ENCODE data around the gene ZG16. TPM values are rescaled to one million over a fixed set of nuclear protein-coding genes. Genes with fewer than 3 reads are reported as not detected.

Gene ZG16
- total RNA-seq, 1 experiment from 2014 or later: 0.07 TPM

DNA sequence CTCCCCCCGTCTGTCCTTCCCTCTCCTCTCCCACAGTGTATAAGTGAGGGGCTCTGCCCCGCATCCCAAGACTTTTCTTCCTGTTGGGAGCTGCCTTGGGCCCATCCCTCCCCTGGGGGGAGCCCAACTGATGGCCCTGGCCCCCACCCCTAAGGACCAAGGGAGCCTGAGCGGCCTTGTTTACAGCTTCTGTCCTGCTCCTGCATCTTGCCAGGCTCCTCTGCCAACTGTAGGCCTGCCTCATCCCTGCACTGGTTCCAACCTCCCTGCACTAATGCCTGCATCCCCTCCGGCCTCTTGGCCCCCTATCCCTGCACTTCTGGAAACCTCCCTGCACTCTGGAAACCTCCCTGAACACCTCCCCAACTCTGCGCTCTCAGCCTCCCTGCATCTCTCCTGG, 36.5 kb downstream of the ZG16 start:
- RAD21 ChIA-PET (ENCODE audit: low non-redundant PET in 1 of 2, low total read pairs in 2 of 2, uncharacterized antibody in 2 of 2, unreplicated experiment in 2 of 2): no interaction called here
- POLR2A ChIA-PET: no interaction called here
- peak overlapping the region; percentile 97; the same call in 1 of the 2 replicates for H3K9ac ChIP-seq (ENCODE audit: low read length)

More for the DNA sequence above, 36.5 kb downstream of the ZG16 start:
- no peaks in the 10 kb centered on the region for H3K9me3 ChIP-seq (ENCODE audit: control insufficient read depth in 1 of 2, insufficient read depth in 1 of 2, low read depth in 1 of 2, low read length in 2 of 2)
- H4K20me1 ChIP-seq (ENCODE audit: insufficient read depth): no peaks in the 10 kb centered on the region
- no peak for DNase-seq (ENCODE audit: low read depth, low spot score)
- intact Hi-C loops (cut with micrococcal nuclease): no loop called here
- ATAC-seq: no peak
- peaks cover 39 to 78% of the 10 kb centered on the region in 2 experiments for H3K4me1 ChIP-seq (ENCODE audit: control insufficient read depth in 1 of 2, insufficient read depth in 2 of 2, low read length in 2 of 2)
- TF ChIP-seq FOSL1 (IDR thresholded peaks at IDR 0.05; ENCODE audit: low read depth) (no peak), EZH2 (IDR thresholded peaks at IDR 0.05) (no peak), EZH2phosphoT487 (IDR thresholded peaks at IDR 0.05; ENCODE audit: borderline replicate concordance) (no peak), SP1 (IDR thresholded peaks at IDR 0.05; ENCODE audit: low read depth) (no peak)
- TF ChIP-seq, protein P1, sequence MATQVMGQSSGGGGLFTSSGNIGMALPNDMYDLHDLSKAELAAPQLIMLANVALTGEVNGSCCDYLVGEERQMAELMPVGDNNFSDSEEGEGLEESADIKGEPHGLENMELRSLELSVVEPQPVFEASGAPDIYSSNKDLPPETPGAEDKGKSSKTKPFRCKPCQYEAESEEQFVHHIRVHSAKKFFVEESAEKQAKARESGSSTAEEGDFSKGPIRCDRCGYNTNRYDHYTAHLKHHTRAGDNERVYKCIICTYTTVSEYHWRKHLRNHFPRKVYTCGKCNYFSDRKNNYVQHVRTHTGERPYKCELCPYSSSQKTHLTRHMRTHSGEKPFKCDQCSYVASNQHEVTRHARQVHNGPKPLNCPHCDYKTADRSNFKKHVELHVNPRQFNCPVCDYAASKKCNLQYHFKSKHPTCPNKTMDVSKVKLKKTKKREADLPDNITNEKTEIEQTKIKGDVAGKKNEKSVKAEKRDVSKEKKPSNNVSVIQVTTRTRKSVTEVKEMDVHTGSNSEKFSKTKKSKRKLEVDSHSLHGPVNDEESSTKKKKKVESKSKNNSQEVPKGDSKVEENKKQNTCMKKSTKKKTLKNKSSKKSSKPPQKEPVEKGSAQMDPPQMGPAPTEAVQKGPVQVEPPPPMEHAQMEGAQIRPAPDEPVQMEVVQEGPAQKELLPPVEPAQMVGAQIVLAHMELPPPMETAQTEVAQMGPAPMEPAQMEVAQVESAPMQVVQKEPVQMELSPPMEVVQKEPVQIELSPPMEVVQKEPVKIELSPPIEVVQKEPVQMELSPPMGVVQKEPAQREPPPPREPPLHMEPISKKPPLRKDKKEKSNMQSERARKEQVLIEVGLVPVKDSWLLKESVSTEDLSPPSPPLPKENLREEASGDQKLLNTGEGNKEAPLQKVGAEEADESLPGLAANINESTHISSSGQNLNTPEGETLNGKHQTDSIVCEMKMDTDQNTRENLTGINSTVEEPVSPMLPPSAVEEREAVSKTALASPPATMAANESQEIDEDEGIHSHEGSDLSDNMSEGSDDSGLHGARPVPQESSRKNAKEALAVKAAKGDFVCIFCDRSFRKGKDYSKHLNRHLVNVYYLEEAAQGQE (IDR thresholded peaks at IDR 0.05; ENCODE audit: low read depth): no peak
- TF ChIP-seq, protein P2, sequence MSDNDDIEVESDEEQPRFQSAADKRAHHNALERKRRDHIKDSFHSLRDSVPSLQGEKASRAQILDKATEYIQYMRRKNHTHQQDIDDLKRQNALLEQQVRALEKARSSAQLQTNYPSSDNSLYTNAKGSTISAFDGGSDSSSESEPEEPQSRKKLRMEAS (IDR thresholded peaks at IDR 0.05): no peak
- TF ChIP-seq, protein P3, sequence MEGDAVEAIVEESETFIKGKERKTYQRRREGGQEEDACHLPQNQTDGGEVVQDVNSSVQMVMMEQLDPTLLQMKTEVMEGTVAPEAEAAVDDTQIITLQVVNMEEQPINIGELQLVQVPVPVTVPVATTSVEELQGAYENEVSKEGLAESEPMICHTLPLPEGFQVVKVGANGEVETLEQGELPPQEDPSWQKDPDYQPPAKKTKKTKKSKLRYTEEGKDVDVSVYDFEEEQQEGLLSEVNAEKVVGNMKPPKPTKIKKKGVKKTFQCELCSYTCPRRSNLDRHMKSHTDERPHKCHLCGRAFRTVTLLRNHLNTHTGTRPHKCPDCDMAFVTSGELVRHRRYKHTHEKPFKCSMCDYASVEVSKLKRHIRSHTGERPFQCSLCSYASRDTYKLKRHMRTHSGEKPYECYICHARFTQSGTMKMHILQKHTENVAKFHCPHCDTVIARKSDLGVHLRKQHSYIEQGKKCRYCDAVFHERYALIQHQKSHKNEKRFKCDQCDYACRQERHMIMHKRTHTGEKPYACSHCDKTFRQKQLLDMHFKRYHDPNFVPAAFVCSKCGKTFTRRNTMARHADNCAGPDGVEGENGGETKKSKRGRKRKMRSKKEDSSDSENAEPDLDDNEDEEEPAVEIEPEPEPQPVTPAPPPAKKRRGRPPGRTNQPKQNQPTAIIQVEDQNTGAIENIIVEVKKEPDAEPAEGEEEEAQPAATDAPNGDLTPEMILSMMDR (IDR thresholded peaks at IDR 0.05 in 2 of 3, conservative IDR thresholded peaks at IDR 0.05 in 1 of 3; ENCODE audit: borderline replicate concordance in 1 of 3, insufficient read depth in 1 of 3, low read depth in 2 of 3, low read length in 2 of 3): no peak
- TF ChIP-seq, protein P4, sequence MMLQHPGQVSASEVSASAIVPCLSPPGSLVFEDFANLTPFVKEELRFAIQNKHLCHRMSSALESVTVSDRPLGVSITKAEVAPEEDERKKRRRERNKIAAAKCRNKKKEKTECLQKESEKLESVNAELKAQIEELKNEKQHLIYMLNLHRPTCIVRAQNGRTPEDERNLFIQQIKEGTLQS (IDR thresholded peaks at IDR 0.05): no peak
- peak overlapping the region; percentile 78; the same call in 1 of the 2 replicates for H3K4me2 ChIP-seq (ENCODE audit: low read length)
- H3K36me3 ChIP-seq (ENCODE audit: control insufficient read depth in 1 of 2, insufficient read depth in 2 of 2, low read length in 2 of 2): peaks cover 0 to 10% of the 10 kb centered on the region in 2 experiments; a peak in 3 of 4 replicates
- no TSS peak for BruUV-seq (replicated peaks)
- peak overlapping the region; percentile 98 for H3K27ac ChIP-seq (ENCODE audit: low read depth, low read length)
- no peaks in the 10 kb centered on the region for H3K9me2 ChIP-seq (ENCODE audit: insufficient read depth)
- H3K4me3 ChIP-seq (replicated peaks in 1 of 2; ENCODE audit: low read depth in 1 of 2, low read length in 2 of 2): no peak overlapping the region
- CTCF ChIA-PET: interaction anchor here (0.5 kb wide), 1 partner anchor 8 kb away, joined by 3 read pairs; the partner anchor contains the start of gene MAZ
- H2AFZ ChIP-seq (ENCODE audit: low read depth, low read length, poor library complexity, severe bottlenecking): no peak overlapping the region
- no peaks in the 10 kb centered on the region for H3K27me3 ChIP-seq (ENCODE audit: insufficient read depth, low read length)
- peaks cover 40% of the 10 kb centered on the region for H3K79me2 ChIP-seq (ENCODE audit: insufficient read depth, low read length)
